GM12865 (cell line): Measurements from ENCODE around the gene NPTN.

Experiments used
- DNase-seq: peaks from one replicate; pipeline ENCODE4 v3.0.0; 2010; ENCODE audit warnings: low read depth
- H3K4me3 ChIP-seq: 2 replicates; pipeline ENCODE4 v1.5.1; 2011; ENCODE audit warnings: mild to moderate bottlenecking, low read depth, low read length, control low read depth
- TF ChIP-seq, protein P1 (sequence below): IDR thresholded peaks from 2 replicates; pipeline ENCODE4 v1.5.1; 2011; ENCODE audit warnings: low read length, control low read depth, low read depth, inconsistent platforms; ENCODE audit not compliant: insufficient read depth; ENCODE audit errors: missing control alignments

NPTN gene

DNA sequence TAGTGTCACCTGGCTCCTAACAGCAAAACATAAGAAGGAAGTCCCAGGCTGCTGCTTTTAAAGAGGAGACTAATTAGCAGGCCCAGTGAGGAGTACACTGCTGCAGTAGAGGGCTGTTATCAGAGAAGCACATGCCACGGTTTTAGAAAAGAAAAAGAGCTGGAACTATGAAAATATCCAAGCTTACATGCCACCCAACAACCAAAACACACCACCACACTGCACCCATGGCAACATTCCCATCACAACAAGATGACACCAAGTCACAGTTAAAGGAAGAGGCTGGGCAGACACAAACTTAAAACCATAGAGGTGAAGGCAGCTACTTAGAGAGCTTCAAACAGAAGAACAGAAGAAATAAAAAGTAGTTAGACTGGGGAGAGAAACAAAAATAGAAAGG is 37.0 kb downstream of the NPTN start:
- DNase-seq: no peak
- H3K4me3 ChIP-seq: no peak overlapping the region
- TF ChIP-seq, protein P1, sequence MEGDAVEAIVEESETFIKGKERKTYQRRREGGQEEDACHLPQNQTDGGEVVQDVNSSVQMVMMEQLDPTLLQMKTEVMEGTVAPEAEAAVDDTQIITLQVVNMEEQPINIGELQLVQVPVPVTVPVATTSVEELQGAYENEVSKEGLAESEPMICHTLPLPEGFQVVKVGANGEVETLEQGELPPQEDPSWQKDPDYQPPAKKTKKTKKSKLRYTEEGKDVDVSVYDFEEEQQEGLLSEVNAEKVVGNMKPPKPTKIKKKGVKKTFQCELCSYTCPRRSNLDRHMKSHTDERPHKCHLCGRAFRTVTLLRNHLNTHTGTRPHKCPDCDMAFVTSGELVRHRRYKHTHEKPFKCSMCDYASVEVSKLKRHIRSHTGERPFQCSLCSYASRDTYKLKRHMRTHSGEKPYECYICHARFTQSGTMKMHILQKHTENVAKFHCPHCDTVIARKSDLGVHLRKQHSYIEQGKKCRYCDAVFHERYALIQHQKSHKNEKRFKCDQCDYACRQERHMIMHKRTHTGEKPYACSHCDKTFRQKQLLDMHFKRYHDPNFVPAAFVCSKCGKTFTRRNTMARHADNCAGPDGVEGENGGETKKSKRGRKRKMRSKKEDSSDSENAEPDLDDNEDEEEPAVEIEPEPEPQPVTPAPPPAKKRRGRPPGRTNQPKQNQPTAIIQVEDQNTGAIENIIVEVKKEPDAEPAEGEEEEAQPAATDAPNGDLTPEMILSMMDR: no peak

DNA sequence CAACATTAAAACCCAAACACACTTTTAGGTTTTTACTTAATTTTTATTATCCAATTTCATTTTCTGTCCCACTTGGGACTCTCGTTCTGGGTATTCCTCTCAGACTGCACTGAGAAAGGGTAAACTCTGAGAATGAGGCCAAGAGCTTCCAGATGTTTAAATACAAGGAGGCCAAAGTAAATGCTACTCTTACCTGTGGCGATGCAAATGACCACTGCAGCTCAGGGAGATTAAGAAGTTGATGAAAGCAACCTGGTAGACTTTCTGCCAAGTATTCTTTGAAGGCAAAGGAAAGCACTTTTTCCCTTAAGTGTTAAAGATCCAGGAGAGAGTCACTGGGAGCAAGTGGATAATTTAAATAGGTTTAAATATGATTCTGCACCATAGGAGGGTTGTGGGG is 39.1 kb downstream of the NPTN start:
- TF ChIP-seq, protein P1: no peak
- no peak for DNase-seq
- no peak overlapping the region for H3K4me3 ChIP-seq

DNA sequence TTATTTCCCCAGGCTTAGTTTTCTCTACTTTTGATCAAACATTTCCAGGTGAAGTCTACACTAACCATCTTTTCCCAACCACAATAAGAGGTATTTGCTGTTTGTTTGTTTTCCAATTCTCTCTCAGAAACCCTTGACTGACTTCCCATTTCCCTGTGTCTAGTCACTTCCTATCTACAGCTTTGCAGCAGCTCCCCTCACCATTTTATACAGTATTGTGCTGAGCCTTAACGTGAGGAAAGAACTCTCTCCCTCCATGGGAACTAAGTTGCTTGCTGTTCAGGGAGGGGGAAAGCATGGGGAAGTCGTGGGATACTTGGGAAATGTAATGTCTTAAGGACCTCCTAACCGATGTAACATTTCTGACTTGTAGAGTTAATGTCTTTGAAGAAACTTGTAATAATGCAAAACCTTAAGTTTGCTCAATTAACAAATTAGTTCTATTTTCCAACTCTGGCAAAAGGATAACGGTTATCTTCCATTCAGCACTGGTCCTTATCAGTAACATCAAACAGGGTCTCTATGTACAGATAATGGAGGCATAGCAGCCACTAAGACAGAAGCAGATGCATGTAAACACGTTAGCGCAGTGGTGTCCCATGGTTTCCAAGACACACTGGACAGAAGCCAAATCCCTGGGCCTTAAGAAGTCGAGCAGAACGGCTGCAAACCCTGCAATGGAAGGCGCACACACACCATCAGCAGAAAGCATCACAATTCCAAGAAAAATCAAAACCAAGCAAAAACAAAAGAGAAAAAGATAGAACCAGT is 39.7 kb downstream of the NPTN start:
- no peak for DNase-seq
- H3K4me3 ChIP-seq: no peak overlapping the region
- TF ChIP-seq, protein P1: no peak

DNA sequence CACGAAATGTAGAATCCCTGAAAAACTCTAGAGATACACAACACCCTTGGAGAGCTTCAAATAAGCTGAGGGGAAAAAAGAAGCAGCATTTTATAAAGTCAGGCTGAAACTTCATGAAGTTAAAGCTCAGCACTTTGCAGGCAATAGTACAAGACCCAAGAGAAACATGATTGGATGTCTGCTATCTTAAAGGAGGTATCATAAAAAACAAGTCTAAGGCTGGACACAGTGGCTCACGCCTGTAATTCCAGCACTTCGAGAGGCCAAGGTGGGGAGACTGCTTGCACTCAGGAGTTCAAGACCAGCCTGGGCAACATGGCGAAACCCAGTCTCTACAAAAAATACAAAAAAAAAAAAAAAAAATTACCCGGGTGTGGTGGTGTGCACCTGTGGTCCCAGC is 42.9 kb downstream of the NPTN start:
- DNase-seq: no peak
- TF ChIP-seq, protein P1: no peak
- H3K4me3 ChIP-seq: no peak overlapping the region

DNA sequence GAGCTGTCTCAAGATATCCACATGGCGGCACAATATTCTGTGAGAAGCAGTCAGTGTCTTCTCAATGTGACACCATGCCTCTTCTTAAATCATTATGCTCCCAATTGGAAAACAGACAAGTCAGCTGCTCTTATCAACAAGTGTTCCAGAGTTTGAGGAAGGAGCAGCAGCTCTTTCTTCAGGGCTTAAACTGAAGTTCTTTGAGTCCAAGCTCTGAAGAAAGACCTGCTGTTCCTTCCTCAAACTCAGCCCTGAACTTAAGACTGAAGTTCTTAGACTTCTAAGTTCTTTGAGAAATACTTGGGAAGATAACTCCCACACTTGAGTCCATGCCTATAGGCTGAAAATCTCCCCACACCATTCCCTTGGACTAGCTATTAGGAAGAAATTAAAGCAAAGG is 43.4 kb downstream of the NPTN start:
- TF ChIP-seq, protein P1: no peak
- no peak overlapping the region for H3K4me3 ChIP-seq
- no peak for DNase-seq

DNA sequence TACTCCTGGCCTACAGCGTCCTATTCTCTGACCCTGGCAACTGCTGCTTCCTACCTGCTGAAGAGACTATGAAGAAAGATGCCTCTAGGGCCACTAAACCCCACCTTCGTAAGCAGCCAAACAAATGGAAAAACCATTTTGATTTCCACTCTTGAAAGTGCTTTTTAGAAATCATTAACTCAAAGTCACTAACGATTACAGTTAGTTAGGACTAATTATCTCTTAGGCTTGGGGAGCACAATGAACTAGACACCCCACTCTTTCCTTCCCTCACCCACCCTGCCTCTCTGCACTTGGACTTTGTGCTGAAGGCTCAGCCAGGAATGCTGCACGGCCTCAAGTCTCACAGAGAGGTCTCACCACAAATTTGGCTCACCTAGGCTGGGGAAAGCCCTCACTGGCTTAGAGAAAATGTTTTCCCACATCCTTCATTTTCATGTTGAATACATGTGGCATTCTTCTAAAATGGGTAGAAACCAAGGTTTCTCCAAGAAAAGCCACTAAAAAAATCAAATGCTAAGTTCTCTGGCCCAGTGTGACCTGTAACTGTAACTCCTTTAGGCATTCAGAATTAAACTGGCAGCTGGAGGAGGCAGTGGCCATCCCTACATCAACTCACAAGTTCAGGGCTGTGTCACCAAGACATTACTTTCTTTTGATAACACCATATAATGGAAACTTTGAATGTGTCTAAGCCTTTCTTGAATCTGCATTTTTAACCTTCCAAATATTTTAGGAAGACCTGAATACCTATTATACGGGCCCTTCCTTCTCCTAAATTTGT is 47.1 kb downstream of the NPTN start:
- TF ChIP-seq, protein P1: no peak
- DNase-seq: no peak
- no peak overlapping the region for H3K4me3 ChIP-seq
